Panc1 (cell line): ENCODE results near the gene CRABP1. TPM values are rescaled to one million over a fixed set of nuclear protein-coding genes. Genes with fewer than 3 reads are reported as not detected.

Experiments
- ATAC-seq: fragments of 200-7000 bp; cut with Tn5 transposase; 2 replicates; pipeline ENCODE4 v1.9.1; 2020; ENCODE audit warnings: mild to moderate bottlenecking, moderate library complexity
- BruUV-seq: library from RNA; stranded (reverse); fragments of 400-500 nt; replicated peaks from 2 replicates; lab custom pipeline; 2021; lab: Mats Ljungman, UMichigan
- CTCF ChIA-PET: fragments of 300-600 bp; sonication (Branson Sonifier 250); formaldehyde crosslinking; loops from one replicate; lab custom pipeline; 2022; ENCODE audit warnings: antibody characterized with exemption; lab: Charles Lee
- POLR2A ChIA-PET: fragments of 300-600 bp; sonication (Branson Sonifier 250); formaldehyde crosslinking; loops from one replicate; lab custom pipeline; 2022; ENCODE audit warnings: antibody characterized with exemption; lab: Charles Lee
- DNase-seq: peaks from one replicate; pipeline ENCODE4 v3.0.0-alpha.2; 2010; ENCODE audit warnings: low read depth, low spot score
- H3K27ac ChIP-seq: 2 replicates; pipeline ENCODE4 v1.5.1; 2011; ENCODE audit warnings: mild to moderate bottlenecking, low read length, inconsistent platforms
- H3K27me3 ChIP-seq: fragments of 200-500 bp; sonication (Bioruptor generic); 2 replicates; pipeline ENCODE4 v1.6.0; 2014; ENCODE audit warnings: low read length, inconsistent platforms; ENCODE audit not compliant: control insufficient read depth, insufficient read depth
- H3K36me3 ChIP-seq: fragments of 200-500 bp; sonication (Bioruptor generic); 2 replicates; pipeline ENCODE4 v1.5.1; 2014; ENCODE audit warnings: inconsistent platforms, mild to moderate bottlenecking, low read length, moderate library complexity; ENCODE audit not compliant: control insufficient read depth, insufficient read depth
- H3K4me1 ChIP-seq: 2 replicates; pipeline ENCODE4 v1.5.1; 2011; ENCODE audit warnings: inconsistent platforms, mild to moderate bottlenecking, low read length, moderate library complexity; ENCODE audit not compliant: control insufficient read depth, insufficient read depth
- H3K4me3 ChIP-seq, 2 experiments: 2 replicates each; pipeline ENCODE4 v1.5.1; 2011 to 2012; ENCODE audit warnings: low read depth in 2 of 2, low read length in 2 of 2, mild to moderate bottlenecking in 2 of 2, inconsistent platforms in 1 of 2, moderate library complexity in 1 of 2
- H3K9me3 ChIP-seq: fragments of 200-500 bp; sonication (Bioruptor generic); 2 replicates; pipeline ENCODE4 v1.5.1; 2014; ENCODE audit warnings: low read depth, mild to moderate bottlenecking, inconsistent platforms, low read length, moderate library complexity; ENCODE audit not compliant: control insufficient read depth, insufficient read depth
- CTCF ChIP-seq: fragments of 450-650 bp; IDR thresholded peaks from 2 replicates; pipeline ENCODE4 v1.5.1; 2017; ENCODE audit warnings: mild to moderate bottlenecking
- POLR2AphosphoS5 ChIP-seq: IDR thresholded peaks from 2 replicates; pipeline ENCODE4 v1.6.1; 2012; ENCODE audit warnings: mild to moderate bottlenecking, low read depth, low read length, moderate library complexity
- SIN3A ChIP-seq: IDR thresholded peaks from 2 replicates; pipeline ENCODE4 v1.6.1; 2012; ENCODE audit warnings: low read depth, mild to moderate bottlenecking, low read length, moderate library complexity, borderline replicate concordance; ENCODE audit not compliant: insufficient read depth
- TCF7L2 ChIP-seq: IDR thresholded peaks from 2 replicates; pipeline ENCODE4 v1.6.1; 2011; ENCODE audit warnings: mild to moderate bottlenecking, low read depth, low read length, inconsistent platforms
- in situ Hi-C: cut with HindIII; loops from 2 replicates; pipeline ENCODE4 v1.10.0; 2016; ENCODE audit warnings: low sequenced_read_pairs, low pct_unique_long_range_greater_than_20kb
- intact Hi-C: fragments of 100-400 bp; cut with micrococcal nuclease; formaldehyde crosslinking; loops from one replicate; pipeline ENCODE4 v1.10.0; 2022; ENCODE audit not compliant: unreplicated experiment
- total RNA-seq: library from RNA; stranded (reverse); gene quantifications from one replicate; pipeline ENCODE4 v1.2.1, GENCODE V29; 2021; ENCODE audit not compliant: unreplicated experiment
- TF ChIP-seq, protein P1 (sequence below), 2 experiments: IDR thresholded peaks; 2 replicates each; pipeline ENCODE4 v1.6.1; 2011 to 2012; ENCODE audit warnings: low read depth in 2 of 2, control low read depth in 1 of 2, low read length in 1 of 2, mild to moderate bottlenecking in 1 of 2, moderate library complexity in 1 of 2; ENCODE audit not compliant: insufficient read depth in 1 of 2

Gene CRABP1
- total RNA-seq, 1 experiment from 2014 or later: 6.7 TPM

GRCh38 chr15:78307976-78308375 lies 32.2 kb upstream of the CRABP1 start:
- Histone ChIP-seq H3K36me3 (no peaks in the 10 kb centered on the region), H3K4me3 (no peak overlapping the region; a peak in 1 of 4 replicates), H3K27me3 (no peaks in the 10 kb centered on the region), H3K27ac (peak overlapping the region; percentile 55; the same call in 1 of the 2 replicates), H3K9me3 (no peaks in the 10 kb centered on the region), H3K4me1 (peaks cover 5% of the 10 kb centered on the region; the same call in 1 of the 2 replicates)
- DNase-seq: no peak
- ChIA-PET POLR2A (no interaction called here), CTCF (interaction anchor here (0.5 to 1.9 kb wide), 5 partner anchors 8 to 259 kb away, joined by 3 to 8 read pairs (median 3); partner anchors contain the start of gene SKIC8)
- intact Hi-C loops: loop anchor here (2.0 to 5.0 kb wide), 3 partner anchors 107 to 174 kb away; no protein-coding TSS in a partner anchor
- in situ Hi-C loops: no loop called here
- ATAC-seq: peak; percentile 35
- TF ChIP-seq, protein P1, sequence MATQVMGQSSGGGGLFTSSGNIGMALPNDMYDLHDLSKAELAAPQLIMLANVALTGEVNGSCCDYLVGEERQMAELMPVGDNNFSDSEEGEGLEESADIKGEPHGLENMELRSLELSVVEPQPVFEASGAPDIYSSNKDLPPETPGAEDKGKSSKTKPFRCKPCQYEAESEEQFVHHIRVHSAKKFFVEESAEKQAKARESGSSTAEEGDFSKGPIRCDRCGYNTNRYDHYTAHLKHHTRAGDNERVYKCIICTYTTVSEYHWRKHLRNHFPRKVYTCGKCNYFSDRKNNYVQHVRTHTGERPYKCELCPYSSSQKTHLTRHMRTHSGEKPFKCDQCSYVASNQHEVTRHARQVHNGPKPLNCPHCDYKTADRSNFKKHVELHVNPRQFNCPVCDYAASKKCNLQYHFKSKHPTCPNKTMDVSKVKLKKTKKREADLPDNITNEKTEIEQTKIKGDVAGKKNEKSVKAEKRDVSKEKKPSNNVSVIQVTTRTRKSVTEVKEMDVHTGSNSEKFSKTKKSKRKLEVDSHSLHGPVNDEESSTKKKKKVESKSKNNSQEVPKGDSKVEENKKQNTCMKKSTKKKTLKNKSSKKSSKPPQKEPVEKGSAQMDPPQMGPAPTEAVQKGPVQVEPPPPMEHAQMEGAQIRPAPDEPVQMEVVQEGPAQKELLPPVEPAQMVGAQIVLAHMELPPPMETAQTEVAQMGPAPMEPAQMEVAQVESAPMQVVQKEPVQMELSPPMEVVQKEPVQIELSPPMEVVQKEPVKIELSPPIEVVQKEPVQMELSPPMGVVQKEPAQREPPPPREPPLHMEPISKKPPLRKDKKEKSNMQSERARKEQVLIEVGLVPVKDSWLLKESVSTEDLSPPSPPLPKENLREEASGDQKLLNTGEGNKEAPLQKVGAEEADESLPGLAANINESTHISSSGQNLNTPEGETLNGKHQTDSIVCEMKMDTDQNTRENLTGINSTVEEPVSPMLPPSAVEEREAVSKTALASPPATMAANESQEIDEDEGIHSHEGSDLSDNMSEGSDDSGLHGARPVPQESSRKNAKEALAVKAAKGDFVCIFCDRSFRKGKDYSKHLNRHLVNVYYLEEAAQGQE (IDR thresholded peaks at IDR 0.05; ENCODE audit: insufficient read depth in 1 of 2, low read depth in 2 of 2, low read length in 1 of 2): no peak
- TF ChIP-seq TCF7L2 (no peak), SIN3A (no peak), CTCF (no peak), POLR2AphosphoS5 (no peak)
- BruUV-seq: no TSS peak

- DNase-seq (peak; percentile 46), ATAC-seq (peak; percentile 95)
- CTCF ChIA-PET: interaction anchor here (0.7 to 1.9 kb wide), 4 partner anchors 9 to 114 kb away, joined by 3 to 8 read pairs (median 4); partner anchors contain the start of gene SKIC8
- in situ Hi-C loops (no loop called here), intact Hi-C loops (loop anchor here (2.0 to 5.0 kb wide), 3 partner anchors 106 to 174 kb away; no protein-coding TSS in a partner anchor)
- H3K36me3 ChIP-seq: no peaks in the 10 kb centered on the region
- H3K4me1 ChIP-seq: peaks cover 5% of the 10 kb centered on the region; the same call in 1 of the 2 replicates
- no peaks in the 10 kb centered on the region for H3K9me3 ChIP-seq
- no peaks in the 10 kb centered on the region for H3K27me3 ChIP-seq
- BruUV-seq: no TSS peak
- H3K27ac ChIP-seq: no peak overlapping the region; the same call in 1 of the 2 replicates
- no peak overlapping the region; a peak in 1 of 4 replicates for H3K4me3 ChIP-seq
- POLR2A ChIA-PET: interaction anchor here (0.6 kb wide), 1 partner anchor 399 kb away, joined by 3 read pairs; no protein-coding TSS in a partner anchor
- TF ChIP-seq, protein P1 (IDR thresholded peaks at IDR 0.05; ENCODE audit: insufficient read depth in 1 of 2, low read depth in 2 of 2, low read length in 1 of 2): no peak
- TF ChIP-seq CTCF: peak; percentile 96
These were observed 31.6 kb upstream of the CRABP1 start for GRCh38 chr15:78308422-78309032.
